ENCODE results near the gene EPHA6. TPM values are rescaled to one million over a fixed set of nuclear protein-coding genes. Genes with fewer than 3 reads are reported as not detected.

EPHA6 gene
- total RNA-seq, 1 donor from 2014 or later = 16.5 TPM

DNA sequence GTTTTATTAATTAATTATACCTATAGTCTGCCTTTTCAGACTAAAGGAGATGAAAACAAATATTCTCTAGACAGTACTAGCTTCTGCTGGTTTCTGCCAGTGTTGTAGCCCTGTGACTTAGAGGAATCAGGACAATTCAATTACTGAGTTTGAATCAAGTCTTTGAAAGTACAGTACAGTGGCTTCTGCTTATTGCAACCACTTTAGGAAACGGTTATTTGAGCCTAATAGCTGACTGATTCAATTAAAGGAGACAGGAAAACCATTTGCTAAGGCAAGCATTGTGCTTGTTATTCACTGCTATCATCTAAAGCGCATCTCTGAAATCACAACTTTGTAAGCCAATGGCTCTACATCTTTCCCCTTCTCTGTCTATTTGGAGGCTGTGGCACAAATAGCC is 860.1 kb downstream of the EPHA6 start:
- Mint-ChIP-seq H3K36me3 (ENCODE audit: insufficient read depth) (no peaks in the 10 kb centered on the region), H3K4me3 (ENCODE audit: low read depth) (no peak overlapping the region), H3K27ac (no peak overlapping the region), H3K9me3 (ENCODE audit: low read depth) (no peaks in the 10 kb centered on the region), H3K27me3 (no peaks in the 10 kb centered on the region), H3K4me1 (ENCODE audit: low read depth) (no peaks in the 10 kb centered on the region)
- TF ChIP-seq, protein P1, sequence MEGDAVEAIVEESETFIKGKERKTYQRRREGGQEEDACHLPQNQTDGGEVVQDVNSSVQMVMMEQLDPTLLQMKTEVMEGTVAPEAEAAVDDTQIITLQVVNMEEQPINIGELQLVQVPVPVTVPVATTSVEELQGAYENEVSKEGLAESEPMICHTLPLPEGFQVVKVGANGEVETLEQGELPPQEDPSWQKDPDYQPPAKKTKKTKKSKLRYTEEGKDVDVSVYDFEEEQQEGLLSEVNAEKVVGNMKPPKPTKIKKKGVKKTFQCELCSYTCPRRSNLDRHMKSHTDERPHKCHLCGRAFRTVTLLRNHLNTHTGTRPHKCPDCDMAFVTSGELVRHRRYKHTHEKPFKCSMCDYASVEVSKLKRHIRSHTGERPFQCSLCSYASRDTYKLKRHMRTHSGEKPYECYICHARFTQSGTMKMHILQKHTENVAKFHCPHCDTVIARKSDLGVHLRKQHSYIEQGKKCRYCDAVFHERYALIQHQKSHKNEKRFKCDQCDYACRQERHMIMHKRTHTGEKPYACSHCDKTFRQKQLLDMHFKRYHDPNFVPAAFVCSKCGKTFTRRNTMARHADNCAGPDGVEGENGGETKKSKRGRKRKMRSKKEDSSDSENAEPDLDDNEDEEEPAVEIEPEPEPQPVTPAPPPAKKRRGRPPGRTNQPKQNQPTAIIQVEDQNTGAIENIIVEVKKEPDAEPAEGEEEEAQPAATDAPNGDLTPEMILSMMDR (IDR thresholded peaks at IDR 0.05; ENCODE audit: unreplicated experiment) = no peak
- DNase-seq (ENCODE audit: low spot score, unreplicated experiment) = no peak

DNA sequence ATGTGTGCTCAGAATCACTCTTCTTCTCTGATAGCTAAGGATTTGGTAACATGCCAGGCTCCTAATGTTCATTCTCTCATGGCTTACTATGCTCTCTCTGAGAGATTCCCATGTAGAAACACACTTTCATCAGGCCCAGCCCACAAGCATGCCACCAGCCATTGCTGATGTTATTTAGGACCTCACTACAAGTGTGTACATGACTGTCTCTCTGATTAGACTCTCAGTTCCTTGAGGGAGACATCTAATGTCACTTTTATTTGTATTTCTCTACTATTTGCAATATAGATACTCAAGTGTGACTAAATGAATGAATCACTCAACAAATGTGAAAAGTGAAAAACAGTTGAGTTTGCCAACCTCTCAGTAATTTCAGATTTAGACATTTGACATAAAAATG is 865.8 kb downstream of the EPHA6 start:
- Mint-ChIP-seq H3K4me3 (ENCODE audit: low read depth) (no peak overlapping the region), H3K27me3 (no peaks in the 10 kb centered on the region)

DNA sequence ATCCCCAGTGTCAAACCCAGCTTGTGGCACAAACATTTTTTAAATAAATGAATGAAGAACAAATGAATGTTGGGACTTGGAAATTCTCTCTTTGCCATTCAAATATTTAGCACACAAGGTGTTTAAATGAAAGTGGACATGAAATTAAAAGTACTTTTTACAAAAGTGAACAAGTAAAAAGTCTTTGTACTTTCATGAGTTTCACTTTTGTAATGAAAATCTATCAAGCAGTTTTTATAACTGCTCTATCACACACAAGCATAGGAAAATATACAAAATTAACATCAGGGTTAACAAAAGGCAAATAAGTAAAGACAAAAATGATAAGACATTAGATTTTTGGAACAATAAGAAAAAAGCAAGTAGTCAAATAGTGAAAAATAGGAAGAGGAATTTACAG is 866.3 kb downstream of the EPHA6 start:
- no peaks in the 10 kb centered on the region for H3K36me3 Mint-ChIP-seq (ENCODE audit: insufficient read depth)
- TF ChIP-seq, protein P1 (IDR thresholded peaks at IDR 0.05; ENCODE audit: unreplicated experiment) = no peak
- no peaks in the 10 kb centered on the region for H3K27me3 Mint-ChIP-seq
- no peaks in the 10 kb centered on the region for H3K4me1 Mint-ChIP-seq (ENCODE audit: low read depth)
- no peak for DNase-seq (ENCODE audit: low spot score, unreplicated experiment)
- no peaks in the 10 kb centered on the region for H3K9me3 Mint-ChIP-seq (ENCODE audit: low read depth)
- H3K4me3 Mint-ChIP-seq (ENCODE audit: low read depth) = no peak overlapping the region
- H3K27ac Mint-ChIP-seq = no peak overlapping the region

More for the DNA sequence above, 865.8 kb downstream of the EPHA6 start:
- Mint-ChIP-seq H3K9me3 (ENCODE audit: low read depth) (no peaks in the 10 kb centered on the region), H3K27ac (no peak overlapping the region), H3K36me3 (ENCODE audit: insufficient read depth) (no peaks in the 10 kb centered on the region), H3K4me1 (ENCODE audit: low read depth) (no peaks in the 10 kb centered on the region)
- DNase-seq (ENCODE audit: low spot score, unreplicated experiment) = no peak
- TF ChIP-seq, protein P1 (IDR thresholded peaks at IDR 0.05; ENCODE audit: unreplicated experiment) = no peak

DNA sequence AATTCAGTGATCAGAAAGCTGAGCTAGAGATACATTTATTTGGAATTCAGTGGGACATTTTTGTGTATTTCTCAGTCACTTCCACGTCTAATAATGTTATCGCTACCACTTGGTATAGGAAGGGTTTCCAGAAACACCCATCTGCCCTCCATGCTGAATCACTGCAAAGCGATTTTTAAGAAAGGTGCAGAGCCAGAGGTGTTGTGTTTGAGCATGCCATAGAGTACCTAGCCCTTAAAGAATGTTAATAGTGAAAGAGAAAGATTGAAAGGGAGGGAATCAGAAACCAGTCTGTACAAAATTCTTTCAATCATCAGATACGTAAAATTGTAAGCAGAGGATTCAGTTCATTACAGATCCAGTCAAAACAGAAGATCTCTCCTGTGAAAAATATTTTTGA is 870.1 kb downstream of the EPHA6 start:
- Mint-ChIP-seq H3K4me1 (ENCODE audit: low read depth) (no peaks in the 10 kb centered on the region), H3K4me3 (ENCODE audit: low read depth) (no peak overlapping the region), H3K9me3 (ENCODE audit: low read depth) (no peaks in the 10 kb centered on the region), H3K27ac (no peak overlapping the region), H3K36me3 (ENCODE audit: insufficient read depth) (no peaks in the 10 kb centered on the region), H3K27me3 (no peaks in the 10 kb centered on the region)
- no peak for DNase-seq (ENCODE audit: low spot score, unreplicated experiment)
- TF ChIP-seq, protein P1 (IDR thresholded peaks at IDR 0.05; ENCODE audit: unreplicated experiment) = no peak

DNA sequence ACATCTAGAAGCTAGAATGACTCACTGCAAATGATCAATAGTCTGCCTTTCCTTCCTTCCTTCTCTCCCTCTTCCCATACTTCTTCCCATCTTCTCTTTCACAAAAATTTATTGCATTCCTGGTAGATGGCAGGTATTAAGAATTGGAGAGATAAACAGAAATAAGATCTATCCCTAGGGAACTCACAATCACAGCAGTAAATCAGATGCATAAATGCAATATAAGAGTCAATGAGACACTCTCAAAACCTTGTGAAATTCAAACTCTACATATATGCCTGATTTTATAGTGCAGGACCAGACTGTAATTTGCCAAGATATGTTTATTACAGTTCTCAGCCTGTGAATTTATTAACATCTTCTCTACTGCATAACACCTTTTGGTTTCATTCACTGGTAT is 871.9 kb downstream of the EPHA6 start:
- no peaks in the 10 kb centered on the region for H3K4me1 Mint-ChIP-seq (ENCODE audit: low read depth)
- no peak for DNase-seq (ENCODE audit: low spot score, unreplicated experiment)
- TF ChIP-seq, protein P1 (IDR thresholded peaks at IDR 0.05; ENCODE audit: unreplicated experiment) = no peak
- no peak overlapping the region for H3K27ac Mint-ChIP-seq
- H3K9me3 Mint-ChIP-seq (ENCODE audit: low read depth) = peaks cover 5% of the 10 kb centered on the region
- H3K36me3 Mint-ChIP-seq (ENCODE audit: insufficient read depth) = no peaks in the 10 kb centered on the region
- H3K27me3 Mint-ChIP-seq = no peaks in the 10 kb centered on the region
- no peak overlapping the region for H3K4me3 Mint-ChIP-seq (ENCODE audit: low read depth)

All from progenitor cell of endocrine pancreas (in vitro differentiated cells).